ENCODE data around the gene DENND1A.
"Not testable (repeated sequence)": the region's sequence is repeated elsewhere in the genome, so short reads cannot be mapped to it uniquely, and the experiment has no call there.

The DENND1A gene

DNA sequence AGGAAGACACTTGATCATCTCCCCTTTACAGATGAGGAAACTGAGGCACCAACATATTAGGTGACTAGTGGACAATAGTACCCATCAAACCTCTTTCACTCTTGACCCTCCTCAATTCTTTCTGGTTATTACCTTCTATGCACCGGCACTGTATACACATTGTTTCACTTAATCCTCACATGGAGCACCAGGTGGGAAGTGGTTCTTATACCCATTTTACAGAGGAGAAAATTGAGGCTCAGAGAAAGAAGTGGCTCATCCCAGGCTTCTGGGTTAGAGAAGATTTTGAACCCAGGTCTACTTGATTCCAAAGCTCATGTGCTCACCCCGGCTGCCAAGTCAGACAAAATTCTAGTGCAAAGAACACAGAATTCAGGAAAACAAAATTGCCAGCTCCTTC lies 17.4 kb upstream of the DENND1A start:
- DNase-seq = no peak

DNA sequence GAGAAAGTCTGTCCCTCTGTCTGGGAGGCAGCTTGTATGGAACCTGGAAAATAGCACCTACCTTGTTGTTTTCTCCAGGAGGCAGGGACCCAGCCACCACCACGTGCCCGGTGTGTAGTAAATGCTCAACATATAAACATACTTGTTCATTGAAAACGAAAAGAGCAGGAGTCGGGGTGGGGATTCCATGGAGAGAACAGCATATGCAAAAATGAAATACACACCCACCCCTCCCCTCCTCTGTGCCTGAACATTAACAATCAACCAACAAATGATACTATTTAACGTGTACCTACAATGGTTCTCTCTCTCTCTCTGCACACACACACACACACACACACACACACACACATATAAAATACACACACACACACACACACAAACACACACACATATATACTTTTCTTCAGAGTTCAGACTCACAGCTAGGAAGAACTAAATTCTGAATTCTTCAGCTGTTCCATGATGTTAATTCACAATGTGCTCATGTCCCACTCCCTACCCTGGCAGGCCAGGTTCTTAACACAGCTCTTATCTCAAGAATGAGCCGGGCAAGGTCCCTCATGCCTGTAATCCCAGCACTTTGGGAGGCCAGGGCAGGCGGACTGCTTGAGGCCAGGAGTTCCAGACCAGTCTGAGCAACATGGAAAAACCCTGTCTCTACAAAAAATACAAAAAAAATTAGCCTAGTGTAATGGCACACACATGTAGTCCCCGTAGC lies 16.3 kb upstream of the DENND1A start:
- no peak for DNase-seq

DNA sequence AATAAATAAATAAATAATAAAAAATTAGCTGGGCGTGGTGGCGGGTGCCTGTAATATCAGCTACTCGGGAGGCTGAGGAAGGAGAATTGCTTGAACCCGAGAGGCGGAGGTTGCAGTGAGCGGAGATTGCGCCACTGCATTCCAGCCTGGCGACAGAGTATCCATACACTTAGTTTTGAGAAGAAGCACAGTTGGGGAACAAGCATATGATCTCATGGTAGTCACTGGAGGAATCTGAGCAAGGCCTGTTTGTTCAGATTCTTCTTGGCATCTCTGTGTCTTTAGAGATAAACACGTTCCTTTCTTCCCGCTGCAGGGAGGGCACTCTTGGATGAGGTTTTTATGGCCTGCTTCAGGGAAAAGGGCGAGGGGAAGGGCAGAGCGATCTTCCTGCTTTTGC lies 15.6 kb upstream of the DENND1A start:
- DNase-seq = no peak

DNA sequence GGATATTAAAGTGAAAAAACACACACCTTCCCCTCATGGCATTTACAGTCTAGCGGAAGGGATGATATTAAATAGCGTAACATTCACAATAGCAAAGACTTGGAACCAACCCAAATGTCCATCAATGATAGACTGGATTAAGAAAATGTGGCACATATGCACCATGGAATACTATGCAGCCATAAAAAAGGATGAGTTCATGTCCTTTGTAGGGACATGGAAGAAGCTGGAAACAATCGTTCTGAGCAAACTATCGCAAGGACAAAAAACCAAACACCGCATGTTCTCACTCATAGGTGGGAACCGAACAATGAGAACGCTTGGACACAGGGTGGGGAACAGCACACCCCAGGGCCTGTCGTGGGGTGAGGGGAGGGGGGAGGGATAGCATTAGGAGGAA lies 14.5 kb upstream of the DENND1A start:
- DNase-seq = not testable (repeated sequence)

DNA sequence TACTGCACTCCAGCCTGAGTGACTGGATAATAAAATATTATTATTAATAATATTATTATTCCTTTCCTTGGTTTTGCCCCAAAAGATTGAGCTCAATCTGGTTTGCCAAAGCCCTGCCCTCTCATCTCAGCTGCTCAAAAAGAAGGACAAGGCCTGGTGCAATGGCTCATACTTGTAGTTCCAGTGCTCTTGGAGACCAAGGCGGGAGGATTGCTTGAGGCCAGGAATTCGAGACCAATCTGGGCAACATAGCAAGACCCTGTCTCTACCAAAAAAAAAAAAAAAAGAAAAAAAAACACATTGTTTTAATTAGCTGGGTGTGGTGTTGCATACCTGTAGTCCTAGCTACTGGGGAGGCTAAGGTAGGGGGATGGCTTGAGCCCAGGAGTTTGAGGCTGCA lies 13.7 kb upstream of the DENND1A start:
- DNase-seq = no peak

DNA sequence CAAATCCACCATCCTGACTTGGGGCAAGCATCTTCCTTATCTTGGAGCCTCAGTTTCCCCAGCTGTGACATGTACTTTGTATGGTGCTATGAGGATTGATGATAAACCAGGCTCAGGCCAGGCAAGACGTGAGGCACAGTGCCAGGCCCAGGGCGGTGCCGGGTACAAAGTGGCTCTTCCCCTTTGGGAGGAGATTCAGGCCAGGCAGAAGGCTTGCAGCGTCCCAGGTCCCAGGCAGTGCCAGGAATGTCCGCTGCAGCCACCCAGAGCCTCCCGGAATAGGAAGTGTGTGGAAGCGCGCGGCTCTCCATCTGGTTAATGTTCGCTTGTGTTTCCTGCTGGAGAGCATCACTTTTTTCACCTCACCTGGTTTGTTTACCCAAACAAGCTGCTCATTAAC lies 12.6 kb upstream of the DENND1A start:
- DNase-seq = no peak

DNA sequence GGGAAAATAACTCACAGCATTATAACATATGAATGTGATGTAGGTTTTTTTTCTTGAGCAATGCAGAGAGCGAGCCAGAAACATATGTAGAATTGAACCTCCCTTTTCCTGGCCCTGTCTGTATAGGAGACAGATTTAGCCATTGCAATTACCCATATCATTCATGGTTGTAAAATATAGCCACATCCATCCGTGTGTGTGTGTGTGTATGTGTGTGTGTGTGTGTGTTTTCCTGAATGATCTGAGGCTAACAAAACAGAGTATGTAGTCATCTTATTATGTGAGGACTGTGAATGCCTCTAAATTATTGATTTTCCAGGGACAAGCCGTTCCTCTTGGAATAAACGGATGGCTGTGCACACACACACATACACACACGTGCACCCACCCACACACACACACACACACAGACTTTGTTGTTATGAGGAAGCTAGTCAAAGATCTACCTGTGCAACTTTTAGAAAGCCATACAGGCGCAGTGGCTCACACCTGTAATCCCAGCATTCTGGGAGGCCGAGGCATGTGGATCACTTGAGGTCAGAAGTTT lies 11.7 kb upstream of the DENND1A start:
- DNase-seq = no peak

DNA sequence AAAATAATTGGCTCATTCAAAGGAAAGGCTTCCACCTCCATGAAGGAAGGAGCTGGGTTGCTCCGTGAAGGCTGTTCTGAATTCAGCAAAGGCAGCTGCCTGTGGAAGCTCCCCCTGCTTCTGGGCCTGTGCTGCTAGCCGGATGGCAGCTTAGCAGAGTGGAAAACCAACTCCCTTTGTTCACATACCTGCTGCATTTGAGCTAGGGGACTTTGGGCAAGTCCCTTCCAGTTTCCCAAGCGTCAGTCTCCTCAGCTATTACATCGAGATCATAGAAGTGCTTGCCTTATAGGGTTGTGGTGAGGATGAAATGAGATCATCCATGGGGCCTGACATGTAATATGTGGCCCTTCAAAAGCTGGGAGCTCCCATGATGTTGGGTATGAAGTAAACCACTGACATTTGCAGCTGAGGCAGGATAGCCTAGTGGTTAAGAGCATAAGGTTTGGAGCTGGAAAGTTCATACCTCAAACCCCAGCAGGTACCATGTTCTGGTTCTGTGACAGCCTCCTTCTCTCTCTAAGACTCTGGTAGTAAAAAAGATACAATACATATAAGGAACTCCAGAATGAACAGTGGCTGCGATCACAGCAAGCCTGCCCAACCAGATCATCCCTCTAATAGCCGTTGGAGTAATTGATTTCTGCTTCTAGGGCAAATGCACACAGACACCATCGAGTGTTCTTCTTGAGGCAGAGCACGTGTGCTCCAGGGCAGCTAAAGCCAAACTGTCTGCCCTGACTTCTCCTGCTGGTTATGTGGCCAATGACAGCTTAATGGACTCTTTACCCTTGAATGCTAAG lies 11.0 kb upstream of the DENND1A start:
- DNase-seq = no peak

DNA sequence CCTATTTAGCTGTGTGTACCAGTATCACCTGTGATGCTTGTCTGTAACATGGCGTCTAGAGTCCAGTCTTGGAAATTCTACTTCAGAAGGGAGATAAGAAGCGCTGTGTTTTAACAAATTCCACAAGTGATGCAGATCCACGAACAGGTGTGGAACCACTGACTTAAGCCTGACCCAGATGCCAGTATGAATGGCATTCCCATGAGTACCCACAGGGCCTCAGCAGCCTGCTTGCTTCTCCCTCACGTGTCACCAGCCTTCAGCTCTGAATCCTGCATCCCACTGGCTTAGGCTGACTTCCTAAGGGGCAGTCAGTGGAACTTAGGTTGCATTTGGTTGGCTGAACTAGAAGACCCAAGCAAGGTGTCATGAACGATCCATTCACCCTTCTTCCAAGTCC lies 8.5 kb upstream of the DENND1A start:
- DNase-seq = no peak

DNA sequence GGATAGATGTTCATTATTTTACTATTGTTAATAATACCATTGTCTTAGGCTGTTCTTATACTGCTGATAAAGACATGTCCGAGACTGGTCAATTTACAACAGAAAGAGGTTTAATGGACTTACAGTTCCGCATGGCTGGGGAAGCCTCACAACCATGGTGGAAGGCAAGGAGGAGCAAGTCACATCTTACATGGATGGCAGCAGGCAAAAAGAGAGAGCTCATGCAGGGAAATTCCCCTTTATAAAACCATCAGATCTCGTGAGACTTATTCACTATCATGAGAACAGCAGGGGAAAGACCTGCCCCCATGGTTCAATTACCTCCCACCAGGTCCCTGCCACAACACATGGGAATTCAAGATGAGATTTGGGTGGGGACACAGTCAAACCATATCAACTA lies 6.6 kb upstream of the DENND1A start:
- DNase-seq = not testable (repeated sequence)

DNA sequence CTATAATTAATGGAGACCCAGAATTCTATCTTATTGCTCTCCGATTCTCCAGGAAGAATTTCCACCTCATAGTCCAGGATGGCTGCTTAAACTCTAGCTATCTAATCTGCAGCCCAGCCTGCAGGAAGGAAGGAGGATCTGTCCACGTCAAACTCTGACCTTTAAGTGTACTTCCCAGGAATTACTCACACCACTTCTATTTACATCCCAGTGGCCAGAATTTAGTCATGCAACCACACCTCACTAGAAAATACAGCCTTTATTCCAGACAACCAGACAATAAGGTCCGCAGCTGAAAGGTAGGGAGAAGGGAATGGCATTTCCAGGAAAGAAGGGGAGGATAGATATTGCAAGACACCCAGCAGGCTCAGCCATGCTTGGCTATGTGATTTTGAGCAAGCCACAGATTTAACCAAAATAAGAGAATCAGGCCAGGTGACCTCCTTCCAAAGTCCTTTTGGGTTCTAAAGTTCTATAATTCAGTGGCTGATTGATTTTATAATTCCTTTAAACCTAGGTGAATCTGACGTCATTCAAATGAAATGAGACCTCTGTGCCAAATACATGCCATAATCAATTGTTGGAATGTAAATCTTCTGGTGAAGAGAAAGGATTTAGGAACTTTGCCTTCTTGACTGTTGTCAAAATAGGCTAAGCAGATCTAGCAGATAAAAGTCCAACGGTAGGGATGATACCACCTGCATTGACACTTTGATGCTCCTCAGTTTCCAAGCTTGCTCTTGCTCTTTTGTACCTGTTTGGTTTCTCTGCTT lies 3.7 kb upstream of the DENND1A start:
- no peak for DNase-seq

DNA sequence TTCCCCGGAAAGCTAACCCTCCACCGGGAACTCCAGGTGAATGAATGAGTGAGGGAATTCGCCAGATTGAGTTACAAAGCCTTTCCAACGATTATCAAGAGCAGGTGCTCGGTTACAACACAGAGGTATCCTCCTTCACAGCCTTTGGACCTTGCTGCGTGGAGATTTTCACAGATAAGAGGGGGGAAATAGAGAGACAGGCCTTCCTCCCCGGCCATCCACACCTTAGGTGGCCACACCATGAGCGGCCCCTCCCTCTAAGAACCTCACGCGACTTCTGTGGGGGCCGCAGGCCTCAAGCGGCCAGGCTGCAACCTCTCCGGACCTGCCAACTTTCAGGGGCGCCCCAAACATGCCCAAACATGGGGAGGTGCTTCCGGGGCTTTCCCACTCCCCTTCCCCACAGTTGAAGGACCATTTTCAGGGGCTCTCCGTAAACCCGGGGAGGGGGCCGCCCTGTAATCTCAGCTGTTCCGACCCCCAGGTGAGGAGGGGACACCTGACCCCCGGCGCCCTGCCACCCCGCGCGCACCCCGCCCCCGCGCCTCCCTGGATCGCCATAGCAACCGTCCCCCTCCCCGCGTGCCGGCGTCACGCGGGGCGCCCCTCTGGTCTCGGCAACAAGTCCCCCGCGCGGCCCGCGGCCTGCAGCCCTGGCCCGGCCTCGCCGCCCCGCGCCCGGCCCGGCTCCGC lies 603 bp downstream of the DENND1A start:
- DNase-seq = peak; percentile 13

DNA sequence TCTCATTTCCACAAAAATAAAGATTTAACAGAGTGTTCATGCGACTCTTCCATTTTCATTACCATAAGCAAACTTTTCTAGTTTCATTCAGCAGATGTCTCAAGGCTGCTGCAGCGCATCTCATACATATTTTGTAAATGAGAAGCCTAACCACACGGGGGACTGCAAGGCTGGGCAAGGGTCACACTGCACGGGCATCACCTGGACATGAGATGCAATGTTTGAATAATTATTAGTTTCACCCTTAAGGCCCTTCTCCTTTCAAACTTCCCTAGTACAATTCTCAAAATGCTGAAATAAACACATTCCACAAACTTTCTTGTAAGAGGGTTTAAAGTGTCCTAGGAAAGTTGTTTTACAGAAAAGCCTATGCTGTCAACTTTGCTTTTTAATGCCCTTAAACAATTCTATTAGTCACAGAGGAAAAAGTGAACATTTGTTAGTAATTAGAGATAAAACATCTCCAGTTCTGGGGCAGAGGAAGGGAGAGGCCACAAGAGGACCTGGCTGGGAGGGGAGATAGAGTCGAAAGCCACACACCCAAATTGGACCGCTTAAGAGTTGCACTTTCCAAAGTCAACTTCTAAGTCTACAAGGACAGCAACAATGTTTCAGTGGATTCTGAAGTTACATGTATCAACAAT lies 1.3 kb downstream of the DENND1A start:
- no peak for DNase-seq

DNA sequence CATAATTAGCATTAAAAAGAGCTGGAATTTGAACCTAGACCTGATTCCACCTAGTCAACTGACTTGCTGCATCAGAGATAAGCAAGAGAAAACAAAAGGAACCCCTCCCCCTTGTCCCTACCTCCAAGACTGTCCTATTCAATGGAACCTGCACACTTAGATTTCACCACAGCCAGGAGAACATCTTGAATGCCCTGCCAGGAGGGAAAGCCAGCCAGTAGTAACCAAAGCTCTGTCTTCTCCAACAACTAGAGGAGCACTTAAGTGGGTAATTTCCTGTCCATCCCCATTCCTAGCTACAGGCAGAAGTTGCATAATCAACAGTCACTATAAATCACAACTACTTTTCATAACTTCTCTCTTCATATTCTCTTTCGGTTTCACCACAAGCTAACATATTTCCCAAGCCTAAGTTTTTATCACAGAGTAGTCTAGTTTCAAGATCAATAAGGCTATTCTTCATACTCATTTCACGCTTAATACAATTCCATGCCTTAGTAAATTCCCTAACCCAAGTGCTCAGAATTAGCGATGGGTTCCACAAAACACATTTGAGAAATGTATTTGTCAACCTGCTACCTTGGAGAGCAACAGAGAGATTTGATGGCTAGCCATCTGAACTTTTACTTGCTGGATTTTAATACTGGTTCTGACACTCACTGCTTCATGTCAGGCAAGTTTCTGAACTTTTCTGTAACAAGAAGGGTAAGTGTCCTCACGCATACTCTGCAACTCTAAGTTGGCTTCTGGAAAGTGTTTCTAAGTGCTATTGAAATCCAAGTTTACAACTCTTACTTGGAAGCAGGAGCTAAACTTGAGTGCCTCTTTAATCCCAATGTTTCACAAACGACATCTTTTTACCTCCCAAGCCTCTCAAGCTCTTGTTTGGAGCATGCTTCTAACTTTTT lies 2.0 kb downstream of the DENND1A start:
- DNase-seq = no peak

DNA sequence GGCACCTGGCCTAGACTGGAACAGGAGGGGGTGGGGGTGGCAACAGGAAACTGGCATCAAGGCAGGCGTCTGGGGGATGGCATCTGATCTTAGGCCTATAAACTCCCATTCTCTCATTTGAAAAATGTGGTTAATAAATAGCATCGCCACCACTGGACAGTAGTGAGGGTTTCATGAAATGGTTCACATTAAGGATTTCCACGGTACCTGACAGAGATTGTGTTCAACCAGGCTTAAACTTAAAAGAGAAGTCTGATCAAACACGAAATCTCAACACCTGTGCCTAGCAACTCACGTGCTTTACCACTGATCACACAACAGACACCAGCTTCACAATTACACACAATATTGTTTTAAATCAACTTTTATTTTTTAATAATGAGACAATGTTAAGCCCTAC lies 3.0 kb downstream of the DENND1A start:
- DNase-seq = no peak

DNA sequence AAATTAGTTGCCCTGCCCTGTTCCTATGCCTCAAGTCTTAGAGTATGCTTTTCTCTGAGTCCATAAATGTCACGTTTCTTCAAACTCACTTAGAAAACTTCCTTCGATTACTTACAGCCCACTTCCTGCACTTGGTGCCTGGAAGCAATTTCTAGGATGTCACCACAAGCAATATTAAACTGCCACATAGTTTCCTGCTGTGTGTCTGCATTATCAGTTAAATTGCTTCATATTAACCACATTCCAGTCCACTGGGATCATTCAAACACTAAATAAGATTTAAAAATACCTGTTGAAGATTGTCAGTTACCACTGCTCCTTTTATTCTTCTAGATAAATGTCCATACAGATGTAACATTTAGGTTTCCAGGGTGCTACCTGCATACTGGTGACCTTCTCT lies 4.1 kb downstream of the DENND1A start:
- DNase-seq = no peak

DNA sequence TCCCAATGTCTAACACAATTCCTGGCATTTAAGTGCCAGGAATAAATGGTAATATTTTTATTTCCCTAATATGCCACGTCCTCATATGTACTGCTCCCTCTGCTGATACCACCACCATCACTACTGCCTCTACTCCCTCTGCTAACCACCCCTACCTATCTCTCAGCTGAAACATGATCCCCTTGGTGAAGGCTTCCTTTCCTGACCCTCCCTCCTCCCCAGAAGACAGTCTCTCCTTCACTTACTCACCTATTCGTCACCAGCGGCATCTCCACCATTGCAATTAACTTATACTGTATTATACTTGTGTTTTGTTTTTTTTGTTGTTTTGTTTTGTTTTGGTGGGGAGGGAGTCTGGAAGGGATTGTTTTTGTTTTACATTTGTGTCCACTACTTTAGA lies 4.8 kb downstream of the DENND1A start:
- no peak for DNase-seq

DNA sequence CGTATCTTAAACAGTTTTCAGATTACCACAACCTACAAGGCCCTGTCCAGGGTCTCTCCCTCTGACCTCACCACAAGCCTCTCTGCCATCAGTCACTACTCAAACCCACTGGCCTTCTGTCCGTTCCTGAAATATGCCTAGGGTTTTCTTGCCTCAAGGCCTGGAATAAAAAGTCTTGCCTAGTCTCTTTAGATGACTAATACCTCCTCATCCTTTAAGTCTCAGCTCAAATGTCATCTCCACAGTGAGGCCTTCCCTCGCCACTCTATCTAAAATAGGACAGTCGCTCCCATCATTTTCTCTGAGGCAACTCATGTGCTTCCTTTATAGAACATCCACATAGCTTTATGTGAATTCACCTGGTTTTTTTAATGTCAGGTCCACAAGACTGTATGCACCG lies 5.2 kb downstream of the DENND1A start:
- DNase-seq = no peak

DNA sequence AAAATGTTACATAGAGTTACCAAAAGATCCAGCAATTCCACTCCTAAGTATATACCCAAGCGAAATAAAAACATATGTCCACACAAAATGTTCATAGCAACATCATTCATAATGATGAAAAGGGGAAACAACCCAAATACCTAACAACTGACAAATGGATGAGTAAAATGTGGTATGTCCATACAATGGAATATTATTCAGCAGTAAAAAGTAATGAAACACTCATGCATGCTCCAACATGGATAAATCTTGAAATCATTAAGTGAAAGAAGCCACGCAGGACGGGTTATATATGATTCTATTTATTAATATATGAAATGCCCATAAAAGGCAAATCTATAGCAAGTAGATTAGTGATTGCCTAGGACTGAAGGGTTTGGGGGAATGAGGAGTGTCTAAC lies 6.0 kb downstream of the DENND1A start:
- no peak for DNase-seq

DNA sequence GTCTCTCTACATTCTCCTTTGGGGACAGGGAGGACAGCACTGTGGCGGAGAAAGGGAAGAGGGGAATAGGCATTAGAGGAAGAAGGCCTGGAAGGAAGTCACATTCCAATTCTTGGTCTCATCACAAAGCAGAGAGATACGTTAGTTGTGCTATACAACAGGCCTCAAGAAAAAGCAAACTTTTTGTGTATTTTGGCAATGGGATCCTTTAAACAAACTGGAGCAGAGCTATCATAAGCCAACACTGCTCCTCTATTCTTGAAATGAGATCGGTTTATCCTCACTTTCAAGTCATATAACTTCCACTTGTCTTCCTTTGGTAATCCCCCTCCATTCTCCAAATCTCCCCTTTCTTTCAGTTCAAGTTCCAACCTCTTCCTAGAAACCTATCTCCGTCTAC lies 6.5 kb downstream of the DENND1A start:
- DNase-seq = no peak

DNA sequence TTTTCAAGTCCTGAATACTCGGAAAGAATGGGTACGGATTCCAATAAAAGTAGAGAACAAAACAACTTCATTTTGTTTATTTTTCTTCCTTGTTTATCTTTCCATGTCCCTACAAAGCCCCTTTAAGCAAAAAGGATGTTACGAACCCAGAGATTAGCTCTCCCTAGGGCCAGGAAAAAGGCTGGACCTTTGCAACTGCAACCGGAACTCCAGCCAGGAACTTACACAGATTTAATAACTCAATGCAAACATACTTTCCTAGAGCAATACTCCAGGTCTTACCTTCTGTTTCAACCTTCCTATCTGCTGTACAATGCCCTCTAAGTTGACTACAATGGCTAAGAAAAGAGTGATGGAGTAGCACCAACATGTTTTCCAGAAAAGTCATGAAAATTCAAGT lies 7.0 kb downstream of the DENND1A start:
- DNase-seq = no peak

Data from NCI-H1105 treated with DMSO at 0.1 percent for 48 hours (cell line).